ENCODE measurements around the gene PAPLN. TPM values are rescaled to one million over a fixed set of nuclear protein-coding genes. Genes with fewer than 3 reads are reported as not detected.

The PAPLN gene
- total and polyA plus RNA-seq, 2 of the 13 experiments (the other 11 are each of a cell fraction or from before 2014, with no cell fraction given), result not detected

- Histone ChIP-seq H3K9me3 (ENCODE audit: low read length) (no peaks in the 10 kb centered on the region), H3K79me2 (ENCODE audit: insufficient read depth, low read length) (no peaks in the 10 kb centered on the region), H3K27ac (ENCODE audit: extremely low read length, insufficient read depth, low read length) (no peak overlapping the region), H3K9ac (ENCODE audit: insufficient read depth, low read depth, low read length) (no peak overlapping the region), H3K4me3 (replicated peaks in 1 of 3; ENCODE audit: insufficient read depth in 1 of 3, low read depth in 2 of 3, low read length in 3 of 3) (no peak overlapping the region), H3K4me2 (ENCODE audit: low read depth, low read length) (no peak overlapping the region), H2AFZ (ENCODE audit: low read length) (no peak overlapping the region), H3K4me1 (ENCODE audit: insufficient read depth, low read length) (peaks cover 6% of the 10 kb centered on the region), H4K20me1 (ENCODE audit: insufficient read depth, low read length) (no peaks in the 10 kb centered on the region), H3K27me3 (ENCODE audit: control insufficient read depth in 1 of 2, insufficient read depth in 2 of 2, low read length in 2 of 2) (no peaks in the 10 kb centered on the region), H3K36me3 (replicated peaks in 1 of 2; ENCODE audit: control insufficient read depth in 1 of 2, insufficient read depth in 2 of 2, low read length in 2 of 2) (peaks cover 14 to 30% of the 10 kb centered on the region in 2 experiments)
- intact Hi-C loops (cut with micrococcal nuclease; ENCODE audit: unreplicated experiment), result no loop called here
- 100% methylated on average over 5 of the region's 7 CpGs for WGBS (ENCODE audit: low lambda C conversion rate)
- no peak for TF ChIP-seq ZNF646 (CRISPR knock-in tag; IDR thresholded peaks at IDR 0.05)
- no peak for TF ChIP-seq KDM1A (CRISPR knock-in tag; IDR thresholded peaks at IDR 0.05)
- no peak for TF ChIP-seq ZNF235 (CRISPR knock-in tag; IDR thresholded peaks at IDR 0.05; ENCODE audit: borderline replicate concordance)
- TF ChIP-seq FOXK2 (IDR thresholded peaks at IDR 0.05), result no peak
- no peak for TF ChIP-seq ZNF274 (CRISPR knock-in tag; IDR thresholded peaks at IDR 0.05)
- TF ChIP-seq ZGPAT (CRISPR knock-in tag; IDR thresholded peaks at IDR 0.05), result no peak
- ChIA-PET CTCF (ENCODE audit: low intra/inter-chr PET ratio, low total read pairs) (no interaction called here), POLR2A (no interaction called here)
- in situ Hi-C loops (cut with HindIII; ENCODE audit: extremely low pct_ligation_motif_present, low pct_unique_long_range_greater_than_20kb), result no loop called here
- no TSS peak for BruUV-seq (replicated peaks)
- ATAC-seq (no peak; the same call in 2 of the 3 replicates), DNase-seq (ENCODE audit: low spot score) (no peak), FAIRE-seq (no peak)
Observed at GRCh38 chr14:73276836-73277235, 39.5 kb downstream of the PAPLN start.
